ENCODE data around the gene CPA2. TPM values are rescaled to one million over a fixed set of nuclear protein-coding genes. Genes with fewer than 3 reads are reported as not detected.

Gene CPA2
- total RNA-seq, 2 donors from 2014 or later: 0.40 to 0.66 TPM

DNA sequence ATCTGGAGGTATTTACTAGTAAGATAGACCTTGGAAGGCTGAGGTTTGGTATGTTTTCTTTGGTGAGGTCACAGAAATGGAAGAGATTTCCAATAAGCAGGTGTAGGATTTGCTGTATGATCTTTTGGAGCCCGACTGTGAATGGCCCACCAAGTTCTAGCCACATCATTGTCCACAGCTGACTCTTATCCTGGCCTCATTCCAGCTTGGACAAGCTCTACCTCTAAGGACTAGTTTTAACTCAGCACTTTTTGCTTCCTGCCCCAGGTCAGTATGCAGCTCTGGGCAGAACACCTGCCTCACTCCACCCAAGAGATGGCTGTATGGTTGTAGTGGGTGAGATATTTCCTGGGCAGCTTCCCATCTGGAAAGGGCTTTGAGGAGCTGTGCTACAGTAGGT is 20.2 kb downstream of the CPA2 start:
- no peaks in the 10 kb centered on the region for H3K27me3 ChIP-seq (ENCODE audit: control insufficient read depth, insufficient read depth, low read length, poor library complexity, severe bottlenecking)
- DNase-seq: no peak
- Mint-ChIP-seq H3K4me1 (no peaks in the 10 kb centered on the region), H3K27ac (no peak overlapping the region), H3K4me3 (no peak overlapping the region), H3K27me3 (ENCODE audit: insufficient read depth) (peaks cover 3% of the 10 kb centered on the region), H3K9me3 (no peaks in the 10 kb centered on the region), H3K36me3 (ENCODE audit: low read depth) (no peaks in the 10 kb centered on the region)
- TF ChIP-seq, protein P1, sequence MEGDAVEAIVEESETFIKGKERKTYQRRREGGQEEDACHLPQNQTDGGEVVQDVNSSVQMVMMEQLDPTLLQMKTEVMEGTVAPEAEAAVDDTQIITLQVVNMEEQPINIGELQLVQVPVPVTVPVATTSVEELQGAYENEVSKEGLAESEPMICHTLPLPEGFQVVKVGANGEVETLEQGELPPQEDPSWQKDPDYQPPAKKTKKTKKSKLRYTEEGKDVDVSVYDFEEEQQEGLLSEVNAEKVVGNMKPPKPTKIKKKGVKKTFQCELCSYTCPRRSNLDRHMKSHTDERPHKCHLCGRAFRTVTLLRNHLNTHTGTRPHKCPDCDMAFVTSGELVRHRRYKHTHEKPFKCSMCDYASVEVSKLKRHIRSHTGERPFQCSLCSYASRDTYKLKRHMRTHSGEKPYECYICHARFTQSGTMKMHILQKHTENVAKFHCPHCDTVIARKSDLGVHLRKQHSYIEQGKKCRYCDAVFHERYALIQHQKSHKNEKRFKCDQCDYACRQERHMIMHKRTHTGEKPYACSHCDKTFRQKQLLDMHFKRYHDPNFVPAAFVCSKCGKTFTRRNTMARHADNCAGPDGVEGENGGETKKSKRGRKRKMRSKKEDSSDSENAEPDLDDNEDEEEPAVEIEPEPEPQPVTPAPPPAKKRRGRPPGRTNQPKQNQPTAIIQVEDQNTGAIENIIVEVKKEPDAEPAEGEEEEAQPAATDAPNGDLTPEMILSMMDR (conservative IDR thresholded peaks at IDR 0.05): no peak
- WGBS, 2 experiments (ENCODE audit: insufficient coverage in 1 of 2, insufficient read length in 1 of 2): 83 to 96% methylated on average over 1 of the region's 1 CpG
- H3K36me3 ChIP-seq (ENCODE audit: control insufficient read depth, insufficient read depth, low read length): no peaks in the 10 kb centered on the region
- no peaks in the 10 kb centered on the region for H3K4me1 ChIP-seq (ENCODE audit: control insufficient read depth, insufficient read depth, low read length)
- H3K4me3 ChIP-seq (ENCODE audit: low read length): no peak overlapping the region
- no peak overlapping the region for H3K9ac ChIP-seq (ENCODE audit: extremely low read depth, low read length, poor library complexity, severe bottlenecking)
- no peaks in the 10 kb centered on the region for H3K9me3 ChIP-seq (ENCODE audit: control insufficient read depth, low read length)
- H3K27ac ChIP-seq (ENCODE audit: low read depth, low read length): no peak overlapping the region

DNA sequence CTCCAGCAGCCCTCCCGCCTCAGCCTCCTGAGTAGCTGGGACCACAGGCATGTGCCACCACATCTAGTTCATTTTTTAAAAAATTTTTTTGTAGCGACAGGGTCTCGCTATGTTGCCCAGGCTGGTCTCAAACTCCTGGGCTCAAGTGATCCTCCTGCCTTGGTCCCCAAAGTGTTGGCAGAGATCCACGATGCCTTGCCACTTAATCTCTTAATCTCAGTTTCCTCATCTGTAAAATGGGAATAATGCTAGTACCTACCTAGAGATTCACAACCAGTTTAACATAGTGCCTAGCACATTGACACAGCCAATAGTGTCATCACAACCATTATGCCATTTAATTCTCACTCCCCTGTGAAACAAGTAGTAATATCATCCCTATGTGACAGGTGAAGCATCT is 21.5 kb downstream of the CPA2 start:
- H3K27me3 Mint-ChIP-seq (ENCODE audit: insufficient read depth): peaks cover 3% of the 10 kb centered on the region
- no peak overlapping the region for H3K27ac ChIP-seq (ENCODE audit: low read depth, low read length)
- no peak for DNase-seq
- 92 to 93% methylated on average over 4 of the region's 4 CpGs for WGBS, 2 experiments (ENCODE audit: insufficient coverage in 1 of 2, insufficient read length in 1 of 2)
- H3K9me3 ChIP-seq (ENCODE audit: control insufficient read depth, low read length): no peaks in the 10 kb centered on the region
- no peaks in the 10 kb centered on the region for H3K27me3 ChIP-seq (ENCODE audit: control insufficient read depth, insufficient read depth, low read length, poor library complexity, severe bottlenecking)
- TF ChIP-seq, protein P1 (conservative IDR thresholded peaks at IDR 0.05): no peak
- H3K4me1 ChIP-seq (ENCODE audit: control insufficient read depth, insufficient read depth, low read length): no peaks in the 10 kb centered on the region
- no peak overlapping the region for H3K4me3 Mint-ChIP-seq
- H3K27ac Mint-ChIP-seq: no peak overlapping the region
- no peak overlapping the region for H3K9ac ChIP-seq (ENCODE audit: extremely low read depth, low read length, poor library complexity, severe bottlenecking)
- H3K9me3 Mint-ChIP-seq: no peaks in the 10 kb centered on the region
- no peaks in the 10 kb centered on the region for H3K36me3 ChIP-seq (ENCODE audit: control insufficient read depth, insufficient read depth, low read length)
- no peaks in the 10 kb centered on the region for H3K4me1 Mint-ChIP-seq
- H3K4me3 ChIP-seq (ENCODE audit: low read length): no peak overlapping the region
- no peaks in the 10 kb centered on the region for H3K36me3 Mint-ChIP-seq (ENCODE audit: low read depth)

DNA sequence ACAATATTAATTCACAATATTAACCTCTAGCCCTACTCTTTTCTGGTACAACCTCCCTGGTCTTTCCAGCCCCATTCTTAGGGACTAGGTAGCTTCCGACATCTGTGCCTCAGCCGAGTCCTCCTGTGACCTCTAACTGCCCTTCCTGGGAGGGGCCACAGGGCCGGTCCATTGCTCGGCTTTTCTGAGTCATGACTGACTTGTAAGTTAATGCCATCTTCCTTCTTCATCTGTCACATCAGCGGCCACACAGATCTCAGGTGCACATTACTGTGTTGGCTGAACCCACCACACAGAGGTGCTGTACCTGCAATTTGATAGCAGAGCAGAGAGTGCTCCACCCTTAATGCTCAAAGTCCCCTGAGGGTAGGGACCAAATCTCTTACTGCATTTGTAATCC is 22.2 kb downstream of the CPA2 start:
- H3K36me3 Mint-ChIP-seq (ENCODE audit: low read depth): no peaks in the 10 kb centered on the region

More for the DNA sequence above, 22.2 kb downstream of the CPA2 start:
- Histone ChIP-seq H3K4me3 (ENCODE audit: low read length) (no peak overlapping the region), H3K9ac (ENCODE audit: extremely low read depth, low read length, poor library complexity, severe bottlenecking) (no peak overlapping the region), H3K4me1 (ENCODE audit: control insufficient read depth, insufficient read depth, low read length) (no peaks in the 10 kb centered on the region), H3K27ac (ENCODE audit: low read depth, low read length) (no peak overlapping the region), H3K36me3 (ENCODE audit: control insufficient read depth, insufficient read depth, low read length) (no peaks in the 10 kb centered on the region), H3K9me3 (ENCODE audit: control insufficient read depth, low read length) (no peaks in the 10 kb centered on the region), H3K27me3 (ENCODE audit: control insufficient read depth, insufficient read depth, low read length, poor library complexity, severe bottlenecking) (no peaks in the 10 kb centered on the region)
- WGBS, 2 experiments (ENCODE audit: insufficient coverage in 1 of 2, insufficient read length in 1 of 2): 89 to 92% methylated on average over 4 to 5 of the region's 5 CpGs
- Mint-ChIP-seq H3K9me3 (peaks cover 4% of the 10 kb centered on the region), H3K4me3 (no peak overlapping the region), H3K27me3 (ENCODE audit: insufficient read depth) (peaks cover 3% of the 10 kb centered on the region), H3K4me1 (no peaks in the 10 kb centered on the region), H3K27ac (no peak overlapping the region)
- DNase-seq: no peak
- TF ChIP-seq, protein P1 (conservative IDR thresholded peaks at IDR 0.05): no peak
